Measurements from ENCODE around the gene RO60. TPM values are rescaled to one million over a fixed set of nuclear protein-coding genes. Genes with fewer than 3 reads are reported as not detected.
A peak's percentile ranks its signal among the peaks of the same experiment; 100 is the strongest.

RO60 gene
- total and polyA plus RNA-seq, 2 of the 4 experiments (the other 2 are of a cell fraction) = 10.9 to 161 TPM

- TF ChIP-seq CTCF (conservative IDR thresholded peaks at IDR 0.05; ENCODE audit: low read depth, low read length) = no peak
- TF ChIP-seq, protein P1, sequence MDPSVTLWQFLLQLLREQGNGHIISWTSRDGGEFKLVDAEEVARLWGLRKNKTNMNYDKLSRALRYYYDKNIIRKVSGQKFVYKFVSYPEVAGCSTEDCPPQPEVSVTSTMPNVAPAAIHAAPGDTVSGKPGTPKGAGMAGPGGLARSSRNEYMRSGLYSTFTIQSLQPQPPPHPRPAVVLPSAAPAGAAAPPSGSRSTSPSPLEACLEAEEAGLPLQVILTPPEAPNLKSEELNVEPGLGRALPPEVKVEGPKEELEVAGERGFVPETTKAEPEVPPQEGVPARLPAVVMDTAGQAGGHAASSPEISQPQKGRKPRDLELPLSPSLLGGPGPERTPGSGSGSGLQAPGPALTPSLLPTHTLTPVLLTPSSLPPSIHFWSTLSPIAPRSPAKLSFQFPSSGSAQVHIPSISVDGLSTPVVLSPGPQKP (IDR thresholded peaks at IDR 0.05; ENCODE audit: borderline replicate concordance, low read depth, low read length) = no peak
- TF ChIP-seq POLR2A (IDR thresholded peaks at IDR 0.05; ENCODE audit: low read depth, low read length) = peak; percentile 93
Measured at GRCh38 chr1:193059282-193060114, at the start of gene RO60, which contains the start of gene UCHL5 (continued).
